Measurements from ENCODE around the gene TXNL1.
"Not testable (repeated sequence)": the region's sequence is repeated elsewhere in the genome, so short reads cannot be mapped to it uniquely, and the experiment has no call there.

TXNL1 gene

GRCh38 chr18:56643381-56643780 lies 5.0 kb upstream of the TXNL1 start:
- DNase-seq: no peak

- no peak for DNase-seq
Measured at GRCh38 chr18:56641714-56642337, 3.4 kb upstream of the TXNL1 start.

GRCh38 chr18:56639571-56639970 lies 1.2 kb upstream of the TXNL1 start:
- no peak for DNase-seq

GRCh38 chr18:56639104-56639381 lies 651 bp upstream of the TXNL1 start:
- no peak for DNase-seq

GRCh38 chr18:56637711-56638231 lies 621 bp downstream of the TXNL1 start:
- DNase-seq: no peak

GRCh38 chr18:56637176-56637575 lies 1.2 kb downstream of the TXNL1 start:
- no peak for DNase-seq

GRCh38 chr18:56635007-56635406 lies 3.4 kb downstream of the TXNL1 start:
- DNase-seq: no peak

- DNase-seq: no peak
Measured at GRCh38 chr18:56632070-56633022, 6.0 kb downstream of the TXNL1 start.

- no peak for DNase-seq
Measured at GRCh38 chr18:56627991-56628390, 10.4 kb downstream of the TXNL1 start.

- DNase-seq: no peak
Measured at GRCh38 chr18:56615738-56616520, 22.5 kb downstream of the TXNL1 start.

GRCh38 chr18:56606618-56607017 lies 31.8 kb downstream of the TXNL1 start:
- DNase-seq: no peak

- DNase-seq: no peak
Measured at GRCh38 chr18:56598422-56598821, 40.0 kb downstream of the TXNL1 start.

GRCh38 chr18:56593906-56594305 lies 44.5 kb downstream of the TXNL1 start:
- no peak for DNase-seq

- DNase-seq: no peak
Measured at GRCh38 chr18:56580026-56580425, 58.4 kb downstream of the TXNL1 start.

- no peak for DNase-seq
Measured at GRCh38 chr18:56579451-56579850, 58.9 kb downstream of the TXNL1 start.

GRCh38 chr18:56576826-56577573 lies 61.4 kb downstream of the TXNL1 start:
- DNase-seq: no peak

- peak; percentile 58 for DNase-seq
Measured at GRCh38 chr18:56575819-56576663, 62.4 kb downstream of the TXNL1 start.

GRCh38 chr18:56574861-56575260 lies 63.5 kb downstream of the TXNL1 start:
- no peak for DNase-seq

GRCh38 chr18:56572267-56572666 lies 66.1 kb downstream of the TXNL1 start:
- not testable (repeated sequence) for DNase-seq

- DNase-seq: no peak
Measured at GRCh38 chr18:56570978-56571377, 67.4 kb downstream of the TXNL1 start.

- no peak for DNase-seq
Measured at GRCh38 chr18:56569416-56569815, 69.0 kb downstream of the TXNL1 start.

- no peak for DNase-seq
Measured at GRCh38 chr18:56568986-56569385, 69.4 kb downstream of the TXNL1 start.

All from kidney glomerular epithelial cell (primary cell).